ENCODE results near the gene PLD4.
"Not testable (repeated sequence)": the region's sequence is repeated elsewhere in the genome, so short reads cannot be mapped to it uniquely, and the experiment has no call there.

GRCh38 chr14:104890292-104890691 lies 34.4 kb upstream of the PLD4 start:
- TF ChIP-seq E2F1 (CRISPR knock-in tag; IDR thresholded peaks at IDR 0.05); ARNT (IDR thresholded peaks at IDR 0.05); PKNOX1 (IDR thresholded peaks at IDR 0.05); TBL1XR1 (IDR thresholded peaks at IDR 0.05; ENCODE audit: low read length in 2 of 2); DMBX1 (CRISPR knock-in tag; IDR thresholded peaks at IDR 0.05; ENCODE audit: borderline replicate concordance); CREM (IDR thresholded peaks at IDR 0.05; ENCODE audit: low read depth); GTF2F1 (IDR thresholded peaks at IDR 0.05; ENCODE audit: low read depth, low read length); POLR2A (conservative IDR thresholded peaks at IDR 0.05); ATF2 (CRISPR knock-in tag; IDR thresholded peaks at IDR 0.05): not testable (repeated sequence)
- TF ChIP-seq, protein P1, sequence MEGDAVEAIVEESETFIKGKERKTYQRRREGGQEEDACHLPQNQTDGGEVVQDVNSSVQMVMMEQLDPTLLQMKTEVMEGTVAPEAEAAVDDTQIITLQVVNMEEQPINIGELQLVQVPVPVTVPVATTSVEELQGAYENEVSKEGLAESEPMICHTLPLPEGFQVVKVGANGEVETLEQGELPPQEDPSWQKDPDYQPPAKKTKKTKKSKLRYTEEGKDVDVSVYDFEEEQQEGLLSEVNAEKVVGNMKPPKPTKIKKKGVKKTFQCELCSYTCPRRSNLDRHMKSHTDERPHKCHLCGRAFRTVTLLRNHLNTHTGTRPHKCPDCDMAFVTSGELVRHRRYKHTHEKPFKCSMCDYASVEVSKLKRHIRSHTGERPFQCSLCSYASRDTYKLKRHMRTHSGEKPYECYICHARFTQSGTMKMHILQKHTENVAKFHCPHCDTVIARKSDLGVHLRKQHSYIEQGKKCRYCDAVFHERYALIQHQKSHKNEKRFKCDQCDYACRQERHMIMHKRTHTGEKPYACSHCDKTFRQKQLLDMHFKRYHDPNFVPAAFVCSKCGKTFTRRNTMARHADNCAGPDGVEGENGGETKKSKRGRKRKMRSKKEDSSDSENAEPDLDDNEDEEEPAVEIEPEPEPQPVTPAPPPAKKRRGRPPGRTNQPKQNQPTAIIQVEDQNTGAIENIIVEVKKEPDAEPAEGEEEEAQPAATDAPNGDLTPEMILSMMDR (IDR thresholded peaks at IDR 0.05 in 2 of 3, conservative IDR thresholded peaks at IDR 0.05 in 1 of 3; ENCODE audit: insufficient read depth in 2 of 3, low read depth in 1 of 3, low read length in 3 of 3): not testable (repeated sequence)
